Measurements from ENCODE around the gene POPDC3. TPM values are rescaled to one million over a fixed set of nuclear protein-coding genes. Genes with fewer than 3 reads are reported as not detected.

The POPDC3 gene
- total RNA-seq, 1 experiment from 2014 or later, result 5.7 TPM

- Mint-ChIP-seq H3K27me3 (ENCODE audit: low read depth) (peaks cover 5% of the 10 kb centered on the region), H3K27ac (no peak overlapping the region), H3K4me1 (no peaks in the 10 kb centered on the region), H3K9me3 (peaks cover 2 to 8% of the 10 kb centered on the region in 2 experiments; a peak in 3 of 5 replicates), H3K4me3 (no peak overlapping the region), H3K36me3 (ENCODE audit: insufficient read depth in 1 of 3, low read depth in 3 of 3) (peaks cover 0 to 4% (median 0%) of the 10 kb centered on the region in 3 experiments; a peak in 1 of 7 replicates)
- Histone ChIP-seq H3K79me2 (ENCODE audit: insufficient read depth, low read length) (no peaks in the 10 kb centered on the region), H3K4ac (ENCODE audit: low read depth, low read length) (no peak overlapping the region), H4K8ac (replicated peaks; ENCODE audit: insufficient read length, low read depth, low read length) (no peak overlapping the region), H2BK15ac (ENCODE audit: low read depth, low read length) (no peak overlapping the region), H4K20me1 (ENCODE audit: control insufficient read depth, insufficient read depth, insufficient read length) (no peaks in the 10 kb centered on the region), H3K4me1 (ENCODE audit: insufficient read depth, low read length) (no peaks in the 10 kb centered on the region), H2BK120ac (ENCODE audit: low read depth, low read length, poor library complexity, severe bottlenecking) (no peak overlapping the region), H3K14ac (ENCODE audit: insufficient read depth, low read length) (no peak overlapping the region), H3K56ac (ENCODE audit: insufficient read length, low read depth, low read length) (no peak overlapping the region), H3K27ac (ENCODE audit: insufficient read length, low read depth, low read length) (no peak overlapping the region), H3K27me3 (ENCODE audit: insufficient read depth, low read length) (no peaks in the 10 kb centered on the region), H2AFZ (ENCODE audit: low read length) (no peak overlapping the region), H4K91ac (ENCODE audit: insufficient read length, low read depth, low read length) (no peak overlapping the region), H2BK12ac (ENCODE audit: insufficient read length, low read depth, low read length) (no peak overlapping the region), H3T11ph (ENCODE audit: low read length) (no peak overlapping the region), H3K9me3 (ENCODE audit: control insufficient read depth, low read depth, low read length) (no peaks in the 10 kb centered on the region), H3K9ac (ENCODE audit: extremely low read depth, insufficient read length, low read length) (no peak overlapping the region), H3K4me2 (ENCODE audit: insufficient read depth, insufficient read length, low read length) (no peak overlapping the region), H2AK5ac (ENCODE audit: insufficient read length, low read length) (no peak overlapping the region), H3K23ac (ENCODE audit: insufficient read length, low read depth, low read length) (no peak overlapping the region), H3K23me2 (ENCODE audit: insufficient read length, low read depth, low read length, poor library complexity, severe bottlenecking) (no peaks in the 10 kb centered on the region), H3K79me1 (ENCODE audit: insufficient read depth, low read depth, low read length, poor library complexity, severe bottlenecking) (no peaks in the 10 kb centered on the region), H2BK20ac (ENCODE audit: low read depth, low read length, poor library complexity, severe bottlenecking) (no peak overlapping the region), H4K5ac (ENCODE audit: insufficient read length, low read depth, low read length) (no peak overlapping the region), H2BK5ac (ENCODE audit: insufficient read length, low read length) (no peak overlapping the region), H3K18ac (ENCODE audit: insufficient read length, low read depth, low read length) (no peak overlapping the region)
- no CpG with 5 or more reads among the region's 3 CpGs for WGBS (ENCODE audit: extremely low coverage, insufficient read length, low lambda C conversion rate)
- no peak for TF ChIP-seq CTCF (conservative IDR thresholded peaks at IDR 0.05)
- DNase-seq, result no peak
Measured at GRCh38 chr6:105227295-105227767, 47.5 kb upstream of the POPDC3 start.
